PFSK-1 (cell line): ENCODE data around the gene CACNA1C.

ENCODE experiments used
- FOXP2 ChIP-seq: optimal IDR thresholded peaks from 2 replicates; pipeline ENCODE3; 2011; ENCODE audit warnings: borderline replicate concordance, control low read depth, inconsistent platforms; ENCODE audit not compliant: insufficient read depth; ENCODE audit errors: extremely low read length, extremely low read depth
- POLR2AphosphoS5 ChIP-seq: IDR thresholded peaks from 2 replicates; pipeline ENCODE4 v1.6.1; 2012; ENCODE audit warnings: low read depth, mild to moderate bottlenecking, control low read depth, low read length, moderate library complexity
- REST ChIP-seq, 2 experiments: IDR thresholded peaks; 2 replicates each; pipeline versions ENCODE4 v1.6.1 to v1.8.0; 2011 to 2012; ENCODE audit warnings: low read depth in 2 of 2, low read length in 2 of 2, control low read depth in 1 of 2, inconsistent platforms in 1 of 2, mild to moderate bottlenecking in 1 of 2, moderate library complexity in 1 of 2; ENCODE audit not compliant: insufficient read depth in 1 of 2
- SIN3A ChIP-seq: IDR thresholded peaks from 2 replicates; pipeline ENCODE4 v1.6.1; 2012; ENCODE audit warnings: mild to moderate bottlenecking, low read length, moderate library complexity, borderline replicate concordance; ENCODE audit not compliant: insufficient read depth
- TAF1 ChIP-seq: IDR thresholded peaks from 2 replicates; pipeline ENCODE4 v1.6.1; 2012; ENCODE audit warnings: low read length, control low read depth, borderline replicate concordance; ENCODE audit not compliant: insufficient read depth

The CACNA1C gene

GRCh38 chr12:2540535-2540941 lies 487.8 kb downstream of the CACNA1C start:
- TF ChIP-seq FOXP2, result no peak
- TF ChIP-seq POLR2AphosphoS5, result no peak
- TF ChIP-seq REST (IDR thresholded peaks at IDR 0.05; ENCODE audit: insufficient read depth in 1 of 2, low read depth in 2 of 2, low read length in 2 of 2), result no peak
- TF ChIP-seq TAF1, result no peak
- TF ChIP-seq SIN3A, result no peak

GRCh38 chr12:2541631-2542204 lies 488.9 kb downstream of the CACNA1C start:
- TF ChIP-seq REST (IDR thresholded peaks at IDR 0.05; ENCODE audit: insufficient read depth in 1 of 2, low read depth in 2 of 2, low read length in 2 of 2) (no peak), SIN3A (no peak), POLR2AphosphoS5 (no peak), FOXP2 (no peak), TAF1 (no peak)

GRCh38 chr12:2543801-2544200 lies 491.0 kb downstream of the CACNA1C start:
- TF ChIP-seq FOXP2, result no peak
- TF ChIP-seq POLR2AphosphoS5, result no peak
- no peak for TF ChIP-seq TAF1
- no peak for TF ChIP-seq REST (IDR thresholded peaks at IDR 0.05; ENCODE audit: insufficient read depth in 1 of 2, low read depth in 2 of 2, low read length in 2 of 2)
- no peak for TF ChIP-seq SIN3A

- TF ChIP-seq FOXP2, result no peak
- TF ChIP-seq POLR2AphosphoS5, result no peak
- TF ChIP-seq SIN3A, result no peak
- TF ChIP-seq TAF1, result no peak
- no peak for TF ChIP-seq REST (IDR thresholded peaks at IDR 0.05; ENCODE audit: insufficient read depth in 1 of 2, low read depth in 2 of 2, low read length in 2 of 2)
These were observed 491.4 kb downstream of the CACNA1C start for GRCh38 chr12:2544230-2544629.
